ENCODE measurements around the gene ANO8.
A peak's percentile ranks its signal among the peaks of the same experiment; 100 is the strongest.
"Not testable (repeated sequence)": the region's sequence is repeated elsewhere in the genome, so short reads cannot be mapped to it uniquely, and the experiment has no call there.

ANO8 gene

DNA sequence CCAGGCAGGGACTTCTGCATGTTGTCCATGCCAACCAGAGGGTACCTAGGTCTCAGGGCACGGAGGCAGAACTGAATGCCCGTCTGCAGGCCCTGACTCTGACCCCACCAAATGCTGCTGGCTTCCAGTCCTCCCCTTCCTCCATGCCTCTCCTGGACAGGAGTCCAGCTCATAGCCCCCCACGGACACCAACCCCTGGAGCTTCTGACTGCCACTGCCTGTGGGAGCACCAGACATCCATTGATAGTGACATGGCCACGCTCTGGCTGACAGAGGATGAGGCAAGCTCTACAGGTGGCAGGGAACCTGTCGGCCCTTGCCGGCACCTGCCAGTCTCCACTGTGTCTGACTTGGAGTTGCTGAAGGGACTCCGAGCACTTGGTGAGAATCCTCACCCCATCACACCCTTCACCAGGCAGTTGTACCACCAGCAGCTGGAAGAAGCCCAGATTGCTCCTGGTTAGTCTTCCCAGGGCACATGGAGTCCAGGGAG, 51.1 kb downstream of the ANO8 start:
- DNase-seq, result no peak

DNA sequence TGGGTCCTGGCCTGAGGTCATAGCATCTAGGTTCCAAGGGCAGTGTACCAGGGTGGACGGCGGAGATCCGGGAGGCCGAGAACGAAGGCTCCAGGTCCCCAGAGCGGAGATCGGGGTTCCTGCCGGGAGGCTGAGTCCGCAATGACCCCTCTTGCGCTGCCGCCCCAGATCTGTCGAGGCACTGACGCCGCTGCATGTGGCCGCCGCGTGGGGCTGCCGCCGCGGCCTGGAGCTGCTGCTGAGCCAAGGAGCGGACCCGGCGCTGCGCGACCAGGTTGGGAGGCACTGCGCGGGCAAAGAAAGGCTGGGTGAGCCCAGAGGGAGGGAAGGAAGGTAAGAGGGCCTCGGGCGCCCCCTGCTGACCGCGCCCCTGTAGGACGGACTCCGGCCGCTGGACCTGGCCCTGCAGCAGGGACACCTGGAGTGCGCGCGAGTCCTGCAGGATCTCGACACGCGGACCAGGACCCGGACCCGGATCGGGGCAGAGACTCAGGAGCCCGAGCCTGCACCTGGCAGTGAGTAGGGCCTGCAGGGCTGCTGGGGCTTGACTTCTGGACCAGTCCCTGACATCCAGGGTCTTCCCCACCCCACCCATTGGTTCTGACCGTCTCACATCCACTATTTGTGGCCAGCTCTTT, 52.0 kb downstream of the ANO8 start:
- peak; percentile 95 for DNase-seq

DNA sequence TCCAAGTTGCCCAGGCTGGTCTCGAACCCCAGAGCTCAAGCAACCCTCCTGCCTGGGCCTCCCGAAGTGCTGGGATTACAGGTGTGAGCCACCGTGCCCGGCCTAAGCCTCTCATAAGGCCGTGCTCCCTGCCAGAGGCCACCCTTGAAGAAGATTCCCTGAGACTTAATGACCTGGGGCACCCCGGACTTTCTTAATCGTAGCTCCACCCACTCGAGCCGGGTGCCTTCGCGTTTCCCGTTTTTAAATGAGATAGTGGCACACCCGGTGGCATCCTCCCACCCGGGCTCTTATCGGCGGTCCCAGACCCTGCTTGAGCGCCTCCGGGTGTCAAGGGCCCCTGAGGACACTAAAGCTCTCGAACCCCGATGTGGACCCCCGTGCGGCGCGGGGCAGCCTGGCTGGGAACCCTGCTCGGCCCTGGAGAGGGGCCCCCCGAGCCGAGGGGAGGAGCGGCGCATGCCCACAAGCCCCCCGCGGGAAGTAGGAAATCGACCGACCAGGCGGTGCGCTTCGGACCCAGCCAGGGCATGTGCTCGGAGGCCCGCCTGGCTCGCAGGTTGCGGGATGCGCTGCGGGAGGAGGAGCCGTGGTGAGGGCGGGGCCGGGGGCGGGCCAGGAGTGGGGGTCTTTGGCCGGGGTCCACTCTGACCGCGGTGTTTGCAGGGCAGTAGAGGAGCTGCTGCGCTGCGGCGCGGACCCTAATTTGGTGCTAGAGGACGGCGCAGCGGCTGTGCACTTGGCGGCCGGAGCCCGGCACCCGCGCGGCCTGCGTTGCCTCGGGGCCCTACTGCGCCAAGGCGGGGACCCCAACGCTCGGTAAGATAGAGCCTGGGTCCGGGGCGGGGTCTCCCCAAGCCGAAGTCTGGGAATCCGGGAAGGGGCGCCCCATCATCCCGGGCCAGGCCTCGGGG, 53.0 kb downstream of the ANO8 start, which contains the start of gene ANKLE1:
TSS of gene ANKLE1 (plus strand) at position 511 of the 914 bp plus-strand sequence. CDS start at position 531, 20 bp downstream.
- peak; percentile 97 for DNase-seq

DNA sequence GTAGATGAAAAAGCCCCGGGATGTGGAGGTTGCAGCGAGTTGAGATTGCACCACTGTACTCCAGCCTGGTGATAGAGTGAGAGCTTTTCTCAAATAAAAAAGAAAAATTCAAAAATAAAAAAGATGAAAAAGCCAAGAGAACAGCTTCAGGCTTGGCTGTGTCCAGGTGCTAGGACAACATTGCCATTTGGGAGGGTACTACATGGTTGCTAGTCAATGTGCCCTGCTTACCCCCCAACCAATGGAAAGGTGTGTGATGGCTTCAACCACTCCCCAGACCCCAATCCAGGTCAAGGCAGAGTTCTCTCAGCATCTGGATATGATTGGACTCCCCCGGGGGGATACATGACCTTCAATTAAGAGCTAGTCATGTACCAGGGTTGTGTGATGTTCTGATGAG, 55.2 kb downstream of the ANO8 start:
- DNase-seq, result no peak

DNA sequence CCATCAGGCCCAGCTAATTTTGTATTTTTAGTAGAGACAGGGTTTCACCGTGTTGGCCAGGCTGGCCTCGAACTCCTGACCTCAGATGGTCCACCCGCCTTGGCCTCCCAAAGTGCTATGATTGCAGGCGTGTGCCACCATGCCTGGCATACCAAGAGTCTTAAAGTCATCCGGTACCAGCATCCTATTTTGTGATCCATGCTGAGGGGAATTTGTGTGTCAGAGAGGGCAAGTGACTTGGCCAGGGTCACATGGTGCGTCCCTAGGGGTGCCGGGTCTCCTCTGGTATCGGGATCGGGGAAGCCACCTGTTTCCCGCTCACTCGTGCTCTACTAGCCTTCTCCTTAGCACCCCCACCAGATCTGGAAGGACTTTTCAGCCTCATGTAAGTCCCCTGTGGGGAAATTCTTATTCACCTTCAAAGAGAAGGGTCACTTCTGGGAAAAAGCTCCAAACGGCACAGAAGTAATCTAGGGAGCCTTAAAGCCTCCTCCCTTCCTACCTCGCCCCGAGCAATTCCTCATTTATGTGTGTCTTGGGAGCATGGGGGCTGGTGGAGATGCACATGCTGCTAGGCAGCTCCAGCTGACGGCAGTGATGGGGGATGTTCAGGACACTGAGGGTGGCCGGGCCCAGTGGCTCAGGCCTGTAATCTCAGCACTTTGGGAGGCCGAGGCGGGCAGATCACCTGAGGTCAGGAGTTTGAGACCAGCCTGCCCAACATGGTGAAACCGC, 59.0 kb downstream of the ANO8 start:
- DNase-seq, result no peak

DNA sequence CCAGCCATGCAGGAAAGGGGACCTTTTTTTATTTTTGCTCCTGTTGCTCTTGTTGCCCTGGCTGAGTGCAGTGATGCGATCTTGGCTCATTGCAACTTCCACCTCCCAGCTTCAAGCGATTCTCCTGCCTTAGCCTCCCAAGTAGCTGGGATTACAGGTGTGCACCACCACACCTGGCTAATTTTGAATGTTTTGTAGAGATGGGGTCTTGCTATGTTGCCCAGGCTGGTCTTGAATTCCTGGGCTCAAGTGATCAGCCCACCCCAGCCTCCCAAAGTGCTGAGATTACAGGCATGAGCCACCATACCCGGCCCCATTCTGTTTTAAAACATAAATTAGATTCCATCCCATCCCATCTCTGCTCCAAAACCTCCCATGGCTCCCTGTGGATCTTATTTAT, 59.8 kb downstream of the ANO8 start:
- not testable (repeated sequence) for DNase-seq
